H1 (cell line): ENCODE data around the gene EMC1. TPM values are rescaled to one million over a fixed set of nuclear protein-coding genes. Genes with fewer than 3 reads are reported as not detected.

Experiments used
- CTCF ChIA-PET: fragments of 300-600 bp; sonication (Branson Sonifier 250); formaldehyde crosslinking; loops from one replicate; lab custom pipeline; 2021; ENCODE audit not compliant: partially characterized antibody; lab: Charles Lee
- POLR2A ChIA-PET: fragments of 300-600 bp; sonication (Branson Sonifier 250); formaldehyde crosslinking; loops from one replicate; lab custom pipeline; 2021; ENCODE audit warnings: inconsistent platforms; ENCODE audit not compliant: partially characterized antibody; lab: Charles Lee
- DNase-seq, 2 experiments: peaks; one replicate each; pipeline versions ENCODE4 v3.0.0 to v3.0.0-alpha.2; 2010 to 2022; ENCODE audit warnings: low spot score in 2 of 2, low read depth in 1 of 2, mixed read lengths in 1 of 2
- FAIRE-seq: peaks from 2 replicates; lab custom pipeline; 2011; peaks lifted over from hg19 to GRCh38; lab: Jason Lieb, UNC
- H2AFZ ChIP-seq: 2 replicates; pipeline ENCODE4 v1.8.1; 2012; ENCODE audit warnings: low read length, inconsistent platforms
- H2AK5ac ChIP-seq: 2 replicates; pipeline ENCODE4 v1.6.1; 2013; ENCODE audit warnings: low read depth, low read length
- H2BK120ac ChIP-seq: replicated peaks from 2 replicates; pipeline ENCODE3; 2013; ENCODE audit warnings: low read depth, low read length, inconsistent platforms
- H2BK12ac ChIP-seq: 2 replicates; pipeline ENCODE4 v1.6.1; 2013; ENCODE audit warnings: low read depth, low read length
- H2BK15ac ChIP-seq: 2 replicates; pipeline ENCODE4 v1.6.1; 2013; ENCODE audit warnings: low read length
- H2BK20ac ChIP-seq: 2 replicates; pipeline ENCODE4 v1.6.1; 2013; ENCODE audit warnings: low read length
- H2BK5ac ChIP-seq: 2 replicates; pipeline ENCODE4 v1.6.1; 2013; ENCODE audit warnings: low read depth, low read length
- H3K14ac ChIP-seq: 2 replicates; pipeline ENCODE4 v1.6.1; 2013; ENCODE audit warnings: inconsistent platforms; ENCODE audit not compliant: insufficient read length
- H3K18ac ChIP-seq: 2 replicates; pipeline ENCODE4 v1.6.1; 2013; ENCODE audit warnings: low read length; ENCODE audit errors: extremely low read depth
- H3K23ac ChIP-seq: 2 replicates; pipeline ENCODE4 v1.6.1; 2013; ENCODE audit warnings: inconsistent platforms; ENCODE audit not compliant: insufficient read length
- H3K23me2 ChIP-seq: 2 replicates; pipeline ENCODE4 v1.6.1; 2013; ENCODE audit warnings: low read depth, low read length
- H3K27ac ChIP-seq: 2 replicates; pipeline ENCODE4 v1.6.1; 2011; ENCODE audit warnings: low read depth, low read length, inconsistent platforms
- H3K27me3 ChIP-seq, 4 experiments: replicated peaks in 1 of 4; 1 replicate in 1 of 4; 2 replicates in 3 of 4; pipeline versions ENCODE4 v1.6.1 to v1.8.1; 2011 to 2013; ENCODE audit warnings: low read length in 3 of 4, mild to moderate bottlenecking in 3 of 4, inconsistent platforms in 2 of 4, mixed read lengths in 2 of 4, moderate library complexity in 1 of 4; ENCODE audit not compliant: control insufficient read depth in 3 of 4, insufficient read depth in 3 of 4; ENCODE audit errors: extremely low read depth in 1 of 4
- H3K36me3 ChIP-seq, 4 experiments: 2 replicates each; pipeline versions ENCODE4 v1.6.1 to v1.8.1; 2011 to 2013; ENCODE audit warnings: mild to moderate bottlenecking in 4 of 4, low read length in 3 of 4, moderate library complexity in 2 of 4, control low read depth in 1 of 4, inconsistent platforms in 1 of 4; ENCODE audit not compliant: insufficient read depth in 4 of 4, control insufficient read depth in 2 of 4
- H3K4ac ChIP-seq: replicated peaks from 2 replicates; pipeline ENCODE3; 2013; ENCODE audit warnings: low read length, low read depth, mixed read lengths, inconsistent platforms; ENCODE audit not compliant: insufficient read length
- H3K4me1 ChIP-seq, 4 experiments: replicated peaks in 1 of 4; 1 replicate in 1 of 4; 2 replicates in 3 of 4; pipeline versions ENCODE4 v1.6.1 to v1.8.1; 2011 to 2013; ENCODE audit warnings: low read length in 3 of 4, inconsistent platforms in 2 of 4, mixed read lengths in 1 of 4; ENCODE audit not compliant: insufficient read depth in 4 of 4, control insufficient read depth in 3 of 4
- H3K4me2 ChIP-seq, 2 experiments: 2 replicates each; pipeline versions ENCODE4 v1.6.1 to v1.8.1; 2011 to 2013; ENCODE audit warnings: low read depth in 2 of 2, low read length in 2 of 2, control low read depth in 1 of 2, inconsistent platforms in 1 of 2, mild to moderate bottlenecking in 1 of 2; ENCODE audit not compliant: insufficient read depth in 1 of 2
- H3K4me3 ChIP-seq, 4 experiments: fragments of 200-600, 300-600 bp in 1 of 4; sonication (generic), shearing (Covaris generic), sonication (Bioruptor Twin) in 1 of 4; 2 replicates each; pipeline versions ENCODE4 v1.5.1 to v1.8.1; 2011 to 2016; ENCODE audit warnings: low read length in 4 of 4, low read depth in 3 of 4, control low read depth in 2 of 4, inconsistent platforms in 2 of 4, mild to moderate bottlenecking in 2 of 4, mixed read lengths in 1 of 4, moderate library complexity in 1 of 4; ENCODE audit not compliant: insufficient read depth in 2 of 4; ENCODE audit errors: extremely low read depth in 1 of 4
- H3K56ac ChIP-seq: replicated peaks from 2 replicates; pipeline ENCODE3; 2013; ENCODE audit warnings: low read depth, mild to moderate bottlenecking, mixed read lengths, low read length, inconsistent platforms; ENCODE audit not compliant: insufficient read length
- H3K79me1 ChIP-seq: 2 replicates; pipeline ENCODE4 v1.6.1; 2013; ENCODE audit warnings: low read depth, low read length, control low read depth
- H3K79me2 ChIP-seq, 2 experiments: 2 replicates each; pipeline versions ENCODE4 v1.6.1 to v1.8.1; 2012 to 2013; ENCODE audit warnings: low read length in 2 of 2, mild to moderate bottlenecking in 2 of 2, inconsistent platforms in 1 of 2; ENCODE audit not compliant: insufficient read depth in 2 of 2, control insufficient read depth in 1 of 2
- H3K9ac ChIP-seq, 4 experiments: replicated peaks in 1 of 4; 1 replicate in 1 of 4; 2 replicates in 3 of 4; pipeline versions ENCODE4 v1.6.1 to v1.8.1; 2011 to 2013; ENCODE audit warnings: low read depth in 3 of 4, low read length in 3 of 4, control low read depth in 2 of 4, mild to moderate bottlenecking in 2 of 4, moderate library complexity in 2 of 4, inconsistent platforms in 1 of 4; ENCODE audit errors: extremely low read depth in 1 of 4
- H3K9me3 ChIP-seq, 2 experiments: 2 replicates each; pipeline versions ENCODE4 v1.6.1 to v1.8.1; 2012 to 2013; ENCODE audit warnings: mild to moderate bottlenecking in 2 of 2, moderate library complexity in 2 of 2, control low read depth in 1 of 2, inconsistent platforms in 1 of 2, low read depth in 1 of 2, low read length in 1 of 2, mixed read lengths in 1 of 2; ENCODE audit not compliant: insufficient read depth in 2 of 2
- H4K20me1 ChIP-seq, 2 experiments: replicated peaks in 1 of 2; 2 replicates each; pipeline versions ENCODE3 to v1.8.1; 2011 to 2013; ENCODE audit warnings: inconsistent platforms in 2 of 2, low read length in 2 of 2, mild to moderate bottlenecking in 1 of 2; ENCODE audit not compliant: insufficient read depth in 2 of 2, control insufficient read depth in 1 of 2
- H4K5ac ChIP-seq: 2 replicates; pipeline ENCODE4 v1.6.1; 2013; ENCODE audit warnings: low read length, low read depth, mixed read lengths, inconsistent platforms; ENCODE audit not compliant: insufficient read length
- H4K8ac ChIP-seq: 2 replicates; pipeline ENCODE4 v1.8.0; 2013; ENCODE audit warnings: mild to moderate bottlenecking, moderate library complexity, low read length, inconsistent platforms; ENCODE audit not compliant: insufficient read depth; ENCODE audit errors: extremely low read depth
- H4K91ac ChIP-seq: replicated peaks from 2 replicates; pipeline ENCODE3; 2013; ENCODE audit warnings: low read length, mixed read lengths, inconsistent platforms; ENCODE audit not compliant: insufficient read length
- RBBP5 ChIP-seq: IDR thresholded peaks from 2 replicates; pipeline ENCODE4 v1.7.1; 2012; ENCODE audit warnings: low read depth, mild to moderate bottlenecking, inconsistent platforms, low read length, moderate library complexity, borderline replicate concordance
- SIX5 ChIP-seq: IDR thresholded peaks from 2 replicates; pipeline ENCODE4 v1.6.1; 2011; ENCODE audit warnings: mild to moderate bottlenecking, low read depth, low read length
- TAF7 ChIP-seq: optimal IDR thresholded peaks from 2 replicates; pipeline ENCODE3; 2011; ENCODE audit warnings: low read depth, mild to moderate bottlenecking, inconsistent platforms, low read length, moderate library complexity, borderline replicate concordance
- WGBS, 2 experiments: shearing (Covaris generic) in 1 of 2; methylation state at CpG; one replicate each; pipeline versions ENCODE4 v1.1.6 to v1.1.7; 2013 to 2015; ENCODE audit warnings: low lambda C conversion rate in 2 of 2, mixed read lengths in 2 of 2, inconsistent platforms in 1 of 2, low coverage in 1 of 2, missing lambda C conversion rate in 1 of 2; ENCODE audit not compliant: insufficient replicate concordance in 2 of 2, insufficient coverage in 1 of 2, insufficient read length in 1 of 2; ENCODE audit errors: extremely low coverage in 1 of 2, missing lambda C conversion rate in 1 of 2; 5-methylcytosine and 5-hydroxymethylcytosine counted together
- polyA plus RNA-seq, 7 experiments: library from polyadenylated mRNA; depleted of rRNA in 3 of 7; stranded (reverse) in 5 of 7; unstranded in 2 of 7; fragments of >200 nt in 5 of 7; fragments of 200-250 nt in 2 of 7; gene quantifications; 1 replicate in 5 of 7; 2 replicates in 1 of 7; 4 replicates in 1 of 7; pipeline versions ENCODE4 v1.2.1 to v1.2.3, GENCODE V29; 2011 to 2013; ENCODE audit warnings: missing spikeins in 2 of 7, mixed read lengths in 2 of 7
- total RNA-seq: library from RNA; stranded (reverse); fragmentation: NEBNext Ultra II Directional; extraction: Animal tissue kit (Norgen Biotek cat#: 25700); gene quantifications from 2 replicates; pipeline ENCODE4 v1.2.1, GENCODE V29; 2021
- TF ChIP-seq, protein P1 (sequence below), 3 experiments: IDR thresholded peaks; 1 replicate in 2 of 3; 2 replicates in 1 of 3; pipeline versions ENCODE4 v1.5.1 to v1.6.1; 2011; ENCODE audit warnings: low read length in 3 of 3, mild to moderate bottlenecking in 3 of 3, inconsistent platforms in 2 of 3, low read depth in 1 of 3, moderate library complexity in 1 of 3; ENCODE audit not compliant: insufficient read depth in 1 of 3; ENCODE audit errors: control extremely low read depth in 1 of 3
- TF ChIP-seq, protein P2 (sequence below): IDR thresholded peaks from 2 replicates; pipeline ENCODE4 v1.6.1; 2012; ENCODE audit warnings: low read length, inconsistent platforms

Gene EMC1
- total and polyA plus RNA-seq, 2 of the 8 experiments (the other 6 are each of a cell fraction or from before 2014, with no cell fraction given): 51.0 to 53.5 TPM

DNA sequence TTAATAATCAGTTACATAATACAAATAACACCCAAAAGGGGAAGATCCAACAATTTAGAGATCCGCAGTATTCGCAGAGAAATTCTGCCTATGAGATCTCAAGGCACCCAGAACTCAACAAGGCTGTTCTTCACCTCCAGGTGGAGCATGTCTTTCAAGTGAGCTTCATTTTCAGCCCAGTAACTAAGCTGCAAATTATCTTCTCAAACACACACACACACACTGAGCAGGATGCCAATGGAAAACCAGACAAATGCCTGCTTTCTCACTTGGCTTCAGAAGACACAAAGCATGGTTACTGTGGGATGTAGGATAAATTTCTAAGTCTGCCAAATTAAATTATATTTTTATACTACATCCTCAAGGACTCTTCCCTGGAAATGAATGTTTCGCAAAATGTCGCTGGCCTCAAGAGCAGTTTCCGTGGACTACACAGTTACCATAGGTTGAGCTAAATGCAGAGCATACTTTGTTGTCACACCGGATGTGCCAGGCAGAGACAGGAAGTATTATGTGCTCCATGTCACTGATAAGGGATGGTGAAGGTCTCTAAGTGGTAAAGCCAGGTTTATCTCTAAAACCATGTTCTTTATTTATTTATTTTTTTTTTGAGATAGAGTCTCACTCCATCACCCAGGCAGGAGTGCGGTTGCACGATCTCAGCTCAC is 71.6 kb downstream of the EMC1 start:
- no peaks in the 10 kb centered on the region for H3K79me2 ChIP-seq
- CTCF ChIA-PET: interaction anchor here (0.5 to 2.7 kb wide), 18 partner anchors 8 to 1921 kb away, joined by 3 to 12 read pairs (median 3); no protein-coding TSS in a partner anchor
- H3K4me2 ChIP-seq: no peak overlapping the region
- H3K9ac ChIP-seq: no peak overlapping the region
- 88% methylated on average over 8 of the region's 8 CpGs; no CpG with 5 or more reads in 1 of the 2 experiments for WGBS, 2 experiments
- no peaks in the 10 kb centered on the region for H3K4me1 ChIP-seq
- H3K23me2 ChIP-seq: peaks cover 2% of the 10 kb centered on the region; the same call in 1 of the 2 replicates
- H3K27me3 ChIP-seq: no peaks in the 10 kb centered on the region
- H3K4ac ChIP-seq: no peak overlapping the region
- H2AK5ac ChIP-seq: no peak overlapping the region
- H4K5ac ChIP-seq: no peak overlapping the region
- H3K9me3 ChIP-seq: no peaks in the 10 kb centered on the region; a peak in 1 of 4 replicates
- no peak overlapping the region for H3K14ac ChIP-seq
- H3K27ac ChIP-seq: no peak overlapping the region
- H4K20me1 ChIP-seq: peaks cover 0 to 4% of the 10 kb centered on the region in 2 experiments
- no peaks in the 10 kb centered on the region for H3K79me1 ChIP-seq
- no peak overlapping the region for H2BK12ac ChIP-seq
- no peak overlapping the region for H2BK20ac ChIP-seq
- no peak overlapping the region for H4K91ac ChIP-seq
- FAIRE-seq (peak; percentile 45), DNase-seq (no peak)
- TF ChIP-seq TAF7: no peak
- TF ChIP-seq, protein P1, sequence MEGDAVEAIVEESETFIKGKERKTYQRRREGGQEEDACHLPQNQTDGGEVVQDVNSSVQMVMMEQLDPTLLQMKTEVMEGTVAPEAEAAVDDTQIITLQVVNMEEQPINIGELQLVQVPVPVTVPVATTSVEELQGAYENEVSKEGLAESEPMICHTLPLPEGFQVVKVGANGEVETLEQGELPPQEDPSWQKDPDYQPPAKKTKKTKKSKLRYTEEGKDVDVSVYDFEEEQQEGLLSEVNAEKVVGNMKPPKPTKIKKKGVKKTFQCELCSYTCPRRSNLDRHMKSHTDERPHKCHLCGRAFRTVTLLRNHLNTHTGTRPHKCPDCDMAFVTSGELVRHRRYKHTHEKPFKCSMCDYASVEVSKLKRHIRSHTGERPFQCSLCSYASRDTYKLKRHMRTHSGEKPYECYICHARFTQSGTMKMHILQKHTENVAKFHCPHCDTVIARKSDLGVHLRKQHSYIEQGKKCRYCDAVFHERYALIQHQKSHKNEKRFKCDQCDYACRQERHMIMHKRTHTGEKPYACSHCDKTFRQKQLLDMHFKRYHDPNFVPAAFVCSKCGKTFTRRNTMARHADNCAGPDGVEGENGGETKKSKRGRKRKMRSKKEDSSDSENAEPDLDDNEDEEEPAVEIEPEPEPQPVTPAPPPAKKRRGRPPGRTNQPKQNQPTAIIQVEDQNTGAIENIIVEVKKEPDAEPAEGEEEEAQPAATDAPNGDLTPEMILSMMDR (IDR thresholded peaks at IDR 0.05; ENCODE audit: control extremely low read depth in 1 of 3, insufficient read depth in 1 of 3, low read depth in 1 of 3, low read length in 3 of 3): peak in 2 of 3 experiments; percentile 6 to 27; a peak in 2 of 4 replicates
- TF ChIP-seq, protein P2, sequence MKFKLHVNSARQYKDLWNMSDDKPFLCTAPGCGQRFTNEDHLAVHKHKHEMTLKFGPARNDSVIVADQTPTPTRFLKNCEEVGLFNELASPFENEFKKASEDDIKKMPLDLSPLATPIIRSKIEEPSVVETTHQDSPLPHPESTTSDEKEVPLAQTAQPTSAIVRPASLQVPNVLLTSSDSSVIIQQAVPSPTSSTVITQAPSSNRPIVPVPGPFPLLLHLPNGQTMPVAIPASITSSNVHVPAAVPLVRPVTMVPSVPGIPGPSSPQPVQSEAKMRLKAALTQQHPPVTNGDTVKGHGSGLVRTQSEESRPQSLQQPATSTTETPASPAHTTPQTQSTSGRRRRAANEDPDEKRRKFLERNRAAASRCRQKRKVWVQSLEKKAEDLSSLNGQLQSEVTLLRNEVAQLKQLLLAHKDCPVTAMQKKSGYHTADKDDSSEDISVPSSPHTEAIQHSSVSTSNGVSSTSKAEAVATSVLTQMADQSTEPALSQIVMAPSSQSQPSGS: no peak
- no peak for TF ChIP-seq RBBP5
- TF ChIP-seq SIX5: no peak
- H2BK5ac ChIP-seq: no peak overlapping the region
- H3K56ac ChIP-seq: no peak overlapping the region
- H4K8ac ChIP-seq: no peak overlapping the region
- H3K23ac ChIP-seq: no peak overlapping the region
- no peak overlapping the region for H3K18ac ChIP-seq
- H2BK120ac ChIP-seq: no peak overlapping the region
- POLR2A ChIA-PET: interaction anchor here (0.7 to 1.2 kb wide), 2 partner anchors 33 to 51 kb away, joined by 3 read pairs; no protein-coding TSS in a partner anchor
- H3K36me3 ChIP-seq: peaks cover 54 to 88% (median 73%) of the 10 kb centered on the region in 4 experiments
- H2BK15ac ChIP-seq: no peak overlapping the region
- H2AFZ ChIP-seq: no peak overlapping the region
- no peak overlapping the region for H3K4me3 ChIP-seq
